Ovary (tissue), 9 donors: ENCODE results near the gene CXCL12. TPM values are rescaled to one million over a fixed set of nuclear protein-coding genes. Genes with fewer than 3 reads are reported as not detected.

ENCODE experiments used
- DNase-seq, 5 donors: peaks; one replicate each; pipeline ENCODE4 v3.0.0-alpha.2; 2019 to 2020
- H3K27ac ChIP-seq, 2 donors: fragments of 200-600 bp; one replicate each; pipeline versions ENCODE4 v1.5.1 to v1.8.0; 2019 to 2022
- H3K27me3 ChIP-seq: fragments of 200-600 bp; one replicate; pipeline ENCODE4 v1.8.0; 2022
- H3K36me3 ChIP-seq: fragments of 200-600 bp; sonication (generic); one replicate; pipeline ENCODE4 v1.5.1; 2019
- H3K4me1 ChIP-seq: one replicate; pipeline ENCODE4 v1.8.1; 2013; ENCODE audit warnings: mild to moderate bottlenecking, moderate library complexity; ENCODE audit not compliant: insufficient read depth
- H3K4me3 ChIP-seq: fragments of 200-600 bp; sonication (generic); one replicate; pipeline ENCODE4 v1.5.1; 2017
- H3K9me3 ChIP-seq, 2 donors: fragments of 200-600 bp in 1 of 2; sonication (generic) in 1 of 2; one replicate each; pipeline versions ENCODE4 v1.5.1 to v1.8.1; 2013 to 2019; ENCODE audit warnings: mild to moderate bottlenecking in 1 of 2, moderate library complexity in 1 of 2
- EP300 ChIP-seq: sonication (generic); formaldehyde crosslinking; IDR thresholded peaks from one replicate; pipeline ENCODE4 v1.6.1; 2017; ENCODE audit warnings: antibody characterized with exemption
- POLR2A ChIP-seq: fragments of 450-650 bp; IDR thresholded peaks from one replicate; pipeline ENCODE4 v1.6.1; 2017; ENCODE audit warnings: antibody characterized with exemption, mild to moderate bottlenecking, moderate library complexity
- WGBS, 3 donors: extraction: QIAGEN DNeasy Blood & Tissue Kit in 1 of 3; methylation state at CpG; one replicate each; pipeline versions ENCODE4 v1.1.5 to v1.1.7; 2013 to 2017; 5-methylcytosine and 5-hydroxymethylcytosine counted together
- intact Hi-C, 4 donors: fragments of 100-400 bp; cut with DNase I; formaldehyde crosslinking; loops; one replicate each; pipeline versions ENCODE4 v1.11.0 to v1.15.1; 2022 to 2023
- polyA plus RNA-seq, 2 donors: library from polyadenylated mRNA; stranded (reverse); fragments of 200-250 nt in 1 of 2; fragments of 350-450 nt in 1 of 2; fragmentation: Illumina TruSeq in 1 of 2; extraction: RNeasy Lipid Tissue Mini Kit (QIAGEN cat#74804) in 1 of 2; gene quantifications; one replicate each; pipeline ENCODE4 v1.2.3, GENCODE V29; 2013 to 2014
- total RNA-seq, 7 donors: library from RNA; depleted of rRNA in 2 of 7; stranded (reverse); fragments of >200 nt in 2 of 7; fragmentation: NEBNext Ultra II Directional in 3 of 7; extraction: Animal tissue kit (Norgen Biotek cat#: 25700) in 3 of 7; gene quantifications; one replicate each; pipeline versions ENCODE4 v1.1.0 to v1.2.4, GENCODE V29; 2016 to 2023
- TF ChIP-seq, protein P1 (sequence below), 3 donors: fragments of 450-650 bp in 2 of 3; fragments of 200-600 bp in 1 of 3; IDR thresholded peaks; one replicate each; pipeline versions ENCODE4 v1.5.1 to v1.8.0; 2016 to 2022; ENCODE audit warnings: antibody characterized with exemption in 3 of 3, mild to moderate bottlenecking in 1 of 3
- donor health status: DM: no; HTN: no; CAD: no; lungs with moderate emphysema.
- donor health status: DM: no; HTN: no; CAD: no.
- donor health status: Bipolar disorder and iron deficiency.
- donor health status: DM: yes; HTN: yes; CAD: no.
- donor health status: DM: no; HTN: no; CAD: no.
- donor health status: DM: yes; HTN: yes; CAD: no.

The CXCL12 gene
- total and polyA plus RNA-seq, 9 donors = 14.2 to 341 (median 106) TPM

DNA sequence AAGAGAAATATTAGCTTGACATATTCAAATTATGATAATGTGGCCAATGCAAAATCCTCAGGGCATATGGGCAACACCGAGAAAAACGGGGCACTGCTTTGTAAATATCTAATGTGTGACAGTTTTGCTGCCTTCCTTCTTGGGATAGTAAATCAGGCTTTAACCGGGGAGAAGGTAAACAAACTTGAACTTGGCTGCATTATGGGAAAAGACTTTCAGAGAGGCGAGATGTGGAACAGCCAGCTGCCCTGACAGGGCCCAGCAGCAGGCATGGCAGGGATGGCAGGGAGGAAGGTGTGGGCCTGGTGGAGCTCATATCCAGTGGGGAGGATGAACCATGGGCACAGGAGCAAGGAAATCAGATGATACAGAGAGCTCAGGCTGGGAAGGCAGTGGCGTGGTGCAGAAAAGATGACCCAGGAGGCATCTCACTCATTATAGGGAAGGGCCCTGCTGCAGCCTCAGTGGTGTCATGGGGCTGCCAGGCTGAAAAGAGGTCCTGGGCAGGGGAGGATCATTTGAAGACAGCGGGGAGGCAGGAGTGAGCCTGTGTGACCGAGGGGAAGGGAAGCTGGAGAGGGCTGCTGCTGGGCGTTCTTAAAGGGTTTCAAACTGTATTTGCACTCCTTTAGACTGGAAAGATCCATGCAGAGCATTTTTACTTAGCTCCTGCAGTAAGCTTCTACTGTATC, 26.7 kb downstream of the CXCL12 start:
- WGBS, 3 donors = 65 to 78% (median 69%) methylated on average over 8 of the region's 8 CpGs
- intact Hi-C loops = no loop called here
- TF ChIP-seq EP300 (no peak), POLR2A (no peak)
- TF ChIP-seq, protein P1, sequence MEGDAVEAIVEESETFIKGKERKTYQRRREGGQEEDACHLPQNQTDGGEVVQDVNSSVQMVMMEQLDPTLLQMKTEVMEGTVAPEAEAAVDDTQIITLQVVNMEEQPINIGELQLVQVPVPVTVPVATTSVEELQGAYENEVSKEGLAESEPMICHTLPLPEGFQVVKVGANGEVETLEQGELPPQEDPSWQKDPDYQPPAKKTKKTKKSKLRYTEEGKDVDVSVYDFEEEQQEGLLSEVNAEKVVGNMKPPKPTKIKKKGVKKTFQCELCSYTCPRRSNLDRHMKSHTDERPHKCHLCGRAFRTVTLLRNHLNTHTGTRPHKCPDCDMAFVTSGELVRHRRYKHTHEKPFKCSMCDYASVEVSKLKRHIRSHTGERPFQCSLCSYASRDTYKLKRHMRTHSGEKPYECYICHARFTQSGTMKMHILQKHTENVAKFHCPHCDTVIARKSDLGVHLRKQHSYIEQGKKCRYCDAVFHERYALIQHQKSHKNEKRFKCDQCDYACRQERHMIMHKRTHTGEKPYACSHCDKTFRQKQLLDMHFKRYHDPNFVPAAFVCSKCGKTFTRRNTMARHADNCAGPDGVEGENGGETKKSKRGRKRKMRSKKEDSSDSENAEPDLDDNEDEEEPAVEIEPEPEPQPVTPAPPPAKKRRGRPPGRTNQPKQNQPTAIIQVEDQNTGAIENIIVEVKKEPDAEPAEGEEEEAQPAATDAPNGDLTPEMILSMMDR (IDR thresholded peaks at IDR 0.05) = no peak
- no peak for DNase-seq
- H3K9me3 ChIP-seq = no peaks in the 10 kb centered on the region
- no peaks in the 10 kb centered on the region for H3K36me3 ChIP-seq
- no peaks in the 10 kb centered on the region for H3K27me3 ChIP-seq
- H3K4me3 ChIP-seq = no peak overlapping the region
- no peak overlapping the region for H3K27ac ChIP-seq
- no peaks in the 10 kb centered on the region for H3K4me1 ChIP-seq

DNA sequence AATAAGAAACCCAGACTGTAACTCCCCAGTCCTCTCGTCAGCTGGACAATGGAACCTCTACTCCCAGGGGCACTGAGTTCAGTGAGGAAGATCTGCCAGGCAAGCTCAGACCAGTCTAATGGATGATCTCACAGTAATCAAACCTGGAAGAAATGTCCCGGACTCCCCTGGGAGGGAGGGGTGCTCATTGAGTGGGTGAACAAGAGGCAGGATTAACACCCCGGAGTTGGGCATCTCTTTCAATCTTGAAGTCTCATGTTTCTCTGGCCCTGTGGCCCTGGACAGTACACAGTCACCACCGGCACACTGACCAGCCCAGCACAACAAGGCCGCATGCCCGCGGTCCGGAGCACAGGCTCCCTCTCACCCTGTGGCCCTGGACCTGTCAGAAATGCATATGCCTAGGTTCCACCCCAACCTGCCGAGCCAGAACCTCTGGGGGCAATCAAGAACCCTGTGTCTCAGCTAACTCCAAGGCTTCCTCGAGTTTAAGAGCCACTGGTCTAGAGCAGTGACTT, 27.8 kb downstream of the CXCL12 start:
- no peak overlapping the region for H3K4me3 ChIP-seq
- intact Hi-C loops = no loop called here
- H3K9me3 ChIP-seq = no peaks in the 10 kb centered on the region
- TF ChIP-seq, protein P1 (IDR thresholded peaks at IDR 0.05) = no peak
- no peak for TF ChIP-seq POLR2A
- TF ChIP-seq EP300 = no peak
- no peak overlapping the region for H3K27ac ChIP-seq
- no peak for DNase-seq
- no peaks in the 10 kb centered on the region for H3K27me3 ChIP-seq
- peaks cover 7% of the 10 kb centered on the region for H3K4me1 ChIP-seq
- WGBS, 3 donors = 84 to 95% (median 85%) methylated on average over 10 of the region's 10 CpGs
- no peaks in the 10 kb centered on the region for H3K36me3 ChIP-seq

DNA sequence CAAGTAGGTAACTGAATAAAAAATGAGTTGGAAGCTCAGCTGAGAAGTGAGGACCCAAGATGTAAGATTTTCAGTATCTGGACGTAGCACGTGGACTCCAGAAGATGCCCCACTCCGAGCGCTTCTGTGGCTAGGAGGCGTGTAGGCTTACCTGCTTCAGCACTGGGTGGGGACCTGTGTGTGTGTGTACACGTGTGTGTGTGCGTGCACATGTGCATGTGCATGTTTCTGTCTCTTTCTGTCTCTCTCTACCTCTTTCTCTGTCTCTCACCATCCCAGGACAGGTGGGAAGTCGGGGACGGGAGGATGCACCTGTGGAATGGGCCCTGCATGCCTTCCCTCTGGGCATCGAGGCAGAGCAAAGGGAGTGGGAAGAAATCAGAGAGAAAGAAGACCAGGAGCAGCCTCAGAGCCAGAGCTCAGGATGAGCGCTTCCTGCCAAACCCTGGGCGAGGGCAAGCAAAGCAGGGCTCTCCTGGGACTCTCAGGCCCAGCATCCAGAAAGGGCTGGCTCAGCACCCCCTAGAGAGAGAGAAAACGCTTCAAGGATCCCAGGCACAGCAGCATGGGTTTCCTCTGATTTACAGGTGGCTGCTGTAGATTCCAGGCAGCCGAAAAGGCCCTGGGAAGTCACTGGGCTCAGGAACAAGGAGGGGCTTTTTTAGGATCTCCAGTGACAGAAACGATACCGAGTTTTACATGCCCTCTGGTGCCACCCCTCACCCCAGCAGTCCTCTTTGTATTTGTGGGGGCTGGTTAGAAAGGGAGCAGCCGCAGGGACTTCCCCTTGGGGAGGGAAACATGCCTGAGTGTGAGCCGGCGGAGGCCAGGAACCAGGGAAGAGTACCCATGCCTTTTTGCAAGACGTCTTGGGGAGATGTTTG, 28.5 kb downstream of the CXCL12 start:
- H3K9me3 ChIP-seq = no peaks in the 10 kb centered on the region
- no peak overlapping the region for H3K27ac ChIP-seq
- no peak overlapping the region for H3K4me3 ChIP-seq
- intact Hi-C loops = no loop called here
- no peaks in the 10 kb centered on the region for H3K36me3 ChIP-seq
- peaks cover 12% of the 10 kb centered on the region for H3K4me1 ChIP-seq
- H3K27me3 ChIP-seq = no peaks in the 10 kb centered on the region
- TF ChIP-seq POLR2A (no peak), EP300 (no peak)
- TF ChIP-seq, protein P1 (IDR thresholded peaks at IDR 0.05) = no peak
- 82 to 86% (median 85%) methylated on average over 20 of the region's 20 CpGs for WGBS, 3 donors
- no peak for DNase-seq

DNA sequence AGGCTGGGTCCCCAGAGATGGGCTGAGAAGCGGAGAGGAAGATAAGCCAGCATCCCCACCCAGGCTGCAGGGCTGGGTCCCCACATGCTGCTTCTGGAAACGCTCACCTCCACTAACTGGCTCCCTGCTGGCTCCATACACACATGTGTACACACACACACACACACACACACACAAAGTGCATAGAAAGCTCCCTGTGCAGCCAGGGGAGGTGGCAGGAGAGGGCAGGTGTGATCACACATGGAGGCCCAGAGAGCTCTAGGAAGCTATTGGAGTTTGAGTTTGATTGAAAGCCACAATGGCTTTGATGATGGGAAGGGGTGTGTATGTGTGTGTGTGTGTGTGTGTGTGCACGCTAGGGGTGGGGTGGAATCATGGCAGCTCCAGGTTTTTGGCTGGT, 29.3 kb downstream of the CXCL12 start:
- no peak overlapping the region for H3K27ac ChIP-seq
- TF ChIP-seq EP300 = no peak
- TF ChIP-seq, protein P1 (IDR thresholded peaks at IDR 0.05) = no peak
- no peak for TF ChIP-seq POLR2A
- no peaks in the 10 kb centered on the region for H3K36me3 ChIP-seq
- WGBS, 3 donors = 93 to 98% (median 98%) methylated on average over 3 of the region's 3 CpGs
- no peaks in the 10 kb centered on the region for H3K9me3 ChIP-seq
- DNase-seq = no peak
- H3K27me3 ChIP-seq = no peaks in the 10 kb centered on the region
- peaks cover 12% of the 10 kb centered on the region for H3K4me1 ChIP-seq
- intact Hi-C loops = no loop called here
- H3K4me3 ChIP-seq = no peak overlapping the region
